Measurements from ENCODE around the gene MAD2L1.

- TF ChIP-seq POLR2A (IDR thresholded peaks at IDR 0.05) = no peak
- TF ChIP-seq, protein P1, sequence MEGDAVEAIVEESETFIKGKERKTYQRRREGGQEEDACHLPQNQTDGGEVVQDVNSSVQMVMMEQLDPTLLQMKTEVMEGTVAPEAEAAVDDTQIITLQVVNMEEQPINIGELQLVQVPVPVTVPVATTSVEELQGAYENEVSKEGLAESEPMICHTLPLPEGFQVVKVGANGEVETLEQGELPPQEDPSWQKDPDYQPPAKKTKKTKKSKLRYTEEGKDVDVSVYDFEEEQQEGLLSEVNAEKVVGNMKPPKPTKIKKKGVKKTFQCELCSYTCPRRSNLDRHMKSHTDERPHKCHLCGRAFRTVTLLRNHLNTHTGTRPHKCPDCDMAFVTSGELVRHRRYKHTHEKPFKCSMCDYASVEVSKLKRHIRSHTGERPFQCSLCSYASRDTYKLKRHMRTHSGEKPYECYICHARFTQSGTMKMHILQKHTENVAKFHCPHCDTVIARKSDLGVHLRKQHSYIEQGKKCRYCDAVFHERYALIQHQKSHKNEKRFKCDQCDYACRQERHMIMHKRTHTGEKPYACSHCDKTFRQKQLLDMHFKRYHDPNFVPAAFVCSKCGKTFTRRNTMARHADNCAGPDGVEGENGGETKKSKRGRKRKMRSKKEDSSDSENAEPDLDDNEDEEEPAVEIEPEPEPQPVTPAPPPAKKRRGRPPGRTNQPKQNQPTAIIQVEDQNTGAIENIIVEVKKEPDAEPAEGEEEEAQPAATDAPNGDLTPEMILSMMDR (IDR thresholded peaks at IDR 0.05) = no peak
Measured at GRCh38 chr4:120007896-120008436, 58.7 kb downstream of the MAD2L1 start.

Measured in uterus (tissue), 2 donors.